ENCODE measurements around the gene SORCS3. TPM values are rescaled to one million over a fixed set of nuclear protein-coding genes. Genes with fewer than 3 reads are reported as not detected.

Gene SORCS3
- total RNA-seq, 1 experiment from 2014 or later, result 0.94 TPM

DNA sequence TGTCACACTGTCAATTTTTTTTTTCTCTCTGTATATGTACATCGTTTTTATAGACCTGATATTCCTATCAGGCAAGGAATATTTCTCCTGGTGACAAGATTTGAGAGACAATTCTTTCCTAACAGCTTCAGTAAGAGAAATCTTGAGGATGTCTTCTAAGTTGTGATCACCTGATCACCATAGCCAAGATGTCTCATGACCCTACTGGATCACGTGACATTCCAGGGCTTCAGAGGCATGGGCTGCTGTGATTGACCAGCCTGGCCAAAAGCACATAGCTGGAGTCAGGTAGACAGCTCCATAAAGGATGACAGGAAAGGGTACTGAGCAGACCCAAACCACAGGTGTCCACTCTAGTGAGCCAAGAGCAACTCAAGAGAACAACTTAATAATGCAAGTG is 444.9 kb downstream of the SORCS3 start:
- CTCF ChIA-PET, result no interaction called here
- H3K4me1 Mint-ChIP-seq, result peaks cover 2% of the 10 kb centered on the region; the same call in 1 of the 2 replicates
- no peaks in the 10 kb centered on the region for H3K36me3 Mint-ChIP-seq
- no peaks in the 10 kb centered on the region for H3K27me3 Mint-ChIP-seq (ENCODE audit: low read depth)
- POLR2A ChIA-PET, result no interaction called here
- TF ChIP-seq, protein P1, sequence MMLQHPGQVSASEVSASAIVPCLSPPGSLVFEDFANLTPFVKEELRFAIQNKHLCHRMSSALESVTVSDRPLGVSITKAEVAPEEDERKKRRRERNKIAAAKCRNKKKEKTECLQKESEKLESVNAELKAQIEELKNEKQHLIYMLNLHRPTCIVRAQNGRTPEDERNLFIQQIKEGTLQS (CRISPR knock-in tag; conservative IDR thresholded peaks at IDR 0.05), result no peak
- TF ChIP-seq, protein P2, sequence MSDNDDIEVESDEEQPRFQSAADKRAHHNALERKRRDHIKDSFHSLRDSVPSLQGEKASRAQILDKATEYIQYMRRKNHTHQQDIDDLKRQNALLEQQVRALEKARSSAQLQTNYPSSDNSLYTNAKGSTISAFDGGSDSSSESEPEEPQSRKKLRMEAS (CRISPR knock-in tag; IDR thresholded peaks at IDR 0.05), result no peak
- TF ChIP-seq ZNF138 (CRISPR knock-in tag; conservative IDR thresholded peaks at IDR 0.05), result no peak
- no peak for TF ChIP-seq ZNF671 (CRISPR knock-in tag; IDR thresholded peaks at IDR 0.05)
- TF ChIP-seq USF2 (CRISPR knock-in tag; IDR thresholded peaks at IDR 0.05), result peak; percentile 35; the same call in 1 of the 2 replicates
- TF ChIP-seq ZNF317 (CRISPR knock-in tag; IDR thresholded peaks at IDR 0.05; ENCODE audit: borderline replicate concordance, low read depth), result no peak
- DNase-seq (ENCODE audit: low spot score), result no peak
- ATAC-seq, result no peak
- no peaks in the 10 kb centered on the region for H3K9me3 Mint-ChIP-seq
- no peak overlapping the region for H3K27ac Mint-ChIP-seq
- no peak overlapping the region for H3K4me3 Mint-ChIP-seq

DNA sequence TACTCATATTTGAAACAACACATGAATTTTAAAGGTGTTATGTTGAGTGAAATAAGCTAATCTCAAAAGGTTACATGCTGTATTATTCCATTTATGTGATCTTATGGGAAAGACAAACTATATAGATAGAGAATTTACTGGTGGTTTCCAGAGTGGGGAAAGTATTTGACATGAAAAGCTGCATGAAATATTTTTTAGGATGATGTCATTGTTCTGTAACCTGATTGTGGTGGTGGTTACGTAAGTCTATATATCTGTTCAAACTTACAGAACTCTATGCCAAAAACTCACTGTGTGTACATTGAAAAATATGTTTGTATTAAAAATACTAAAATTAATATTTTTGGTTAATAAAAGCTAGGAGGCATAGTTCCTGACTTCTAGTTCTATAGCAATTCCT is 453.0 kb downstream of the SORCS3 start:
- ATAC-seq (no peak), DNase-seq (ENCODE audit: low spot score) (no peak)
- H3K4me3 Mint-ChIP-seq, result no peak overlapping the region
- no peaks in the 10 kb centered on the region for H3K27me3 Mint-ChIP-seq (ENCODE audit: low read depth)
- no peak overlapping the region for H3K27ac Mint-ChIP-seq
- TF ChIP-seq, protein P3, sequence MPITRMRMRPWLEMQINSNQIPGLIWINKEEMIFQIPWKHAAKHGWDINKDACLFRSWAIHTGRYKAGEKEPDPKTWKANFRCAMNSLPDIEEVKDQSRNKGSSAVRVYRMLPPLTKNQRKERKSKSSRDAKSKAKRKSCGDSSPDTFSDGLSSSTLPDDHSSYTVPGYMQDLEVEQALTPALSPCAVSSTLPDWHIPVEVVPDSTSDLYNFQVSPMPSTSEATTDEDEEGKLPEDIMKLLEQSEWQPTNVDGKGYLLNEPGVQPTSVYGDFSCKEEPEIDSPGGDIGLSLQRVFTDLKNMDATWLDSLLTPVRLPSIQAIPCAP (CRISPR knock-in tag; IDR thresholded peaks at IDR 0.05), result no peak
- TF ChIP-seq NFE2L1 (CRISPR knock-in tag; IDR thresholded peaks at IDR 0.05) (no peak), ZNF416 (CRISPR knock-in tag; IDR thresholded peaks at IDR 0.05) (no peak), ARID4B (CRISPR knock-in tag; IDR thresholded peaks at IDR 0.05; ENCODE audit: borderline replicate concordance) (no peak), RORB (CRISPR knock-in tag; IDR thresholded peaks at IDR 0.05) (no peak), MLX (CRISPR knock-in tag; IDR thresholded peaks at IDR 0.05) (no peak), ZNF317 (CRISPR knock-in tag; IDR thresholded peaks at IDR 0.05; ENCODE audit: borderline replicate concordance, low read depth) (no peak), ETV6 (CRISPR knock-in tag; IDR thresholded peaks at IDR 0.05) (no peak), SOX15 (CRISPR knock-in tag; IDR thresholded peaks at IDR 0.05) (no peak), RELA (CRISPR knock-in tag; IDR thresholded peaks at IDR 0.05; ENCODE audit: borderline replicate concordance) (no peak)
- no peaks in the 10 kb centered on the region for H3K9me3 Mint-ChIP-seq
- H3K36me3 Mint-ChIP-seq, result no peaks in the 10 kb centered on the region
- peaks cover 4% of the 10 kb centered on the region for H3K4me1 Mint-ChIP-seq
- ChIA-PET POLR2A (no interaction called here), CTCF (no interaction called here)

DNA sequence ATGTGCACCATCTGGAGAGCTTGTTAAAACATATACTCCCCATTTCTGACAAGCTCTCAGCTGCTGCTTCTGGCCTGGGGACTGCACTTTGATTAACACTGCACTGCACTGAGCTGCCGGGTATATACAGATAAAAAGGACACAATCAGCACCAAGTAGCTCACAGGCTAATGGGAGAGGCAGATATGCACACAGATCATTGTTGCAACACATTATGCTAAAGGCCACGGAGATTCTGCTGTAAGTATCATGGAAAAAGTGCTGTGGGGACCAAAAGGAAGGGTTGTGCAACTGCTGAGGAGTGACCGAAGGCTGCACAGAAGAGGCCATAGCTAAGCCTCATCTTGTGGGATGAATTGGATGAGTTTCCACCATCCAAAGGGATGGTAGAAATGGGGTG is 455.2 kb downstream of the SORCS3 start:
- Mint-ChIP-seq H3K4me3 (no peak overlapping the region), H3K27ac (no peak overlapping the region), H3K36me3 (no peaks in the 10 kb centered on the region), H3K27me3 (ENCODE audit: low read depth) (no peaks in the 10 kb centered on the region), H3K4me1 (peaks cover 11% of the 10 kb centered on the region), H3K9me3 (no peaks in the 10 kb centered on the region)
- no peak for ATAC-seq
- ChIA-PET POLR2A (no interaction called here), CTCF (interaction anchor here (1.0 kb wide), 1 partner anchor 33 kb away, joined by 3 read pairs; no protein-coding TSS in a partner anchor)
- no peak for DNase-seq (ENCODE audit: low spot score)
- TF ChIP-seq TEAD4 (CRISPR knock-in tag; IDR thresholded peaks at IDR 0.05) (no peak), ZNF416 (CRISPR knock-in tag; IDR thresholded peaks at IDR 0.05) (no peak), PRDM15 (CRISPR knock-in tag; IDR thresholded peaks at IDR 0.05) (no peak), NFATC4 (CRISPR knock-in tag; IDR thresholded peaks at IDR 0.05) (no peak), NFYB (CRISPR knock-in tag; conservative IDR thresholded peaks at IDR 0.05; ENCODE audit: low read depth) (no peak), EMX1 (CRISPR knock-in tag; IDR thresholded peaks at IDR 0.05) (no peak)
- TF ChIP-seq, protein P4, sequence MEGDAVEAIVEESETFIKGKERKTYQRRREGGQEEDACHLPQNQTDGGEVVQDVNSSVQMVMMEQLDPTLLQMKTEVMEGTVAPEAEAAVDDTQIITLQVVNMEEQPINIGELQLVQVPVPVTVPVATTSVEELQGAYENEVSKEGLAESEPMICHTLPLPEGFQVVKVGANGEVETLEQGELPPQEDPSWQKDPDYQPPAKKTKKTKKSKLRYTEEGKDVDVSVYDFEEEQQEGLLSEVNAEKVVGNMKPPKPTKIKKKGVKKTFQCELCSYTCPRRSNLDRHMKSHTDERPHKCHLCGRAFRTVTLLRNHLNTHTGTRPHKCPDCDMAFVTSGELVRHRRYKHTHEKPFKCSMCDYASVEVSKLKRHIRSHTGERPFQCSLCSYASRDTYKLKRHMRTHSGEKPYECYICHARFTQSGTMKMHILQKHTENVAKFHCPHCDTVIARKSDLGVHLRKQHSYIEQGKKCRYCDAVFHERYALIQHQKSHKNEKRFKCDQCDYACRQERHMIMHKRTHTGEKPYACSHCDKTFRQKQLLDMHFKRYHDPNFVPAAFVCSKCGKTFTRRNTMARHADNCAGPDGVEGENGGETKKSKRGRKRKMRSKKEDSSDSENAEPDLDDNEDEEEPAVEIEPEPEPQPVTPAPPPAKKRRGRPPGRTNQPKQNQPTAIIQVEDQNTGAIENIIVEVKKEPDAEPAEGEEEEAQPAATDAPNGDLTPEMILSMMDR (IDR thresholded peaks at IDR 0.05), result no peak

Data from WTC11 (cell line).